CD4-positive, alpha-beta T cell (primary cell): ENCODE measurements around the gene RAD51B. TPM values are rescaled to one million over a fixed set of nuclear protein-coding genes. Genes with fewer than 3 reads are reported as not detected.

Experiments used
- ATAC-seq: fragments of 200-7000 bp; cut with Tn5 transposase; one replicate; pipeline ENCODE4 v1.10.0; 2022; ENCODE audit warnings: mild to moderate bottlenecking; ENCODE audit not compliant: poor library complexity
- CTCF ChIA-PET: fragments of 350-600 bp; sonication (Branson Sonifier 250); formaldehyde crosslinking; loops from one replicate; lab custom pipeline; 2021; ENCODE audit warnings: antibody characterized with exemption, inconsistent platforms; lab: Charles Lee
- POLR2A ChIA-PET: fragments of 350-600 bp; sonication (Branson Sonifier 250); formaldehyde crosslinking; loops from one replicate; lab custom pipeline; 2021; ENCODE audit warnings: antibody characterized with exemption, inconsistent platforms; lab: Charles Lee
- DNase-seq, 14 experiments: peaks; one replicate each; pipeline ENCODE4 v3.0.0-alpha.2; 2013 to 2020; ENCODE audit warnings: mixed read lengths in 2 of 14
- H3K27ac ChIP-seq, 2 donors: one replicate each; pipeline versions ENCODE4 v1.5.1 to v1.7.0; 2013; ENCODE audit warnings: low read length in 2 of 2, low read depth in 1 of 2, mild to moderate bottlenecking in 1 of 2
- H3K27me3 ChIP-seq, 2 experiments: 1 replicate in 1 of 2; 2 replicates in 1 of 2; pipeline versions ENCODE4 v1.6.1 to v1.7.0; 2013; ENCODE audit warnings: low read length in 2 of 2, control low read depth in 1 of 2, mild to moderate bottlenecking in 1 of 2, moderate library complexity in 1 of 2; ENCODE audit not compliant: insufficient read depth in 2 of 2, control insufficient read depth in 1 of 2
- H3K36me3 ChIP-seq: one replicate; pipeline ENCODE4 v1.6.1; 2013; ENCODE audit warnings: low read length, control low read depth; ENCODE audit not compliant: insufficient read depth
- H3K4me1 ChIP-seq: one replicate; pipeline ENCODE4 v1.6.1; 2013; ENCODE audit warnings: low read length, control low read depth; ENCODE audit not compliant: insufficient read depth
- H3K4me3 ChIP-seq: one replicate; pipeline ENCODE4 v1.5.1; 2013; ENCODE audit warnings: mild to moderate bottlenecking, low read length, moderate library complexity
- H3K9me3 ChIP-seq, 2 experiments: 1 replicate in 1 of 2; 2 replicates in 1 of 2; pipeline versions ENCODE4 v1.6.1 to v1.7.0; 2013; ENCODE audit warnings: low read length in 2 of 2, mild to moderate bottlenecking in 2 of 2, control low read depth in 1 of 2, moderate library complexity in 1 of 2; ENCODE audit not compliant: control insufficient read depth in 1 of 2, insufficient read depth in 1 of 2
- H3K27ac Mint-ChIP-seq: one replicate; pipeline ENCODE4 v1.8.0; 2020; ENCODE audit warnings: mixed read lengths
- H3K27me3 Mint-ChIP-seq: one replicate; pipeline ENCODE4 v1.8.0; 2021; ENCODE audit warnings: mixed read lengths
- H3K36me3 Mint-ChIP-seq: one replicate; pipeline ENCODE4 v1.8.0; 2021; ENCODE audit warnings: low read depth, mixed read lengths
- H3K4me1 Mint-ChIP-seq: one replicate; pipeline ENCODE4 v1.8.0; 2021; ENCODE audit warnings: low read depth, mixed read lengths
- H3K4me3 Mint-ChIP-seq: one replicate; pipeline ENCODE4 v1.8.0; 2020; ENCODE audit warnings: mild to moderate bottlenecking, mixed read lengths
- H3K9me3 Mint-ChIP-seq: one replicate; pipeline ENCODE4 v1.8.0; 2020; ENCODE audit warnings: mixed read lengths
- intact Hi-C, 2 experiments: fragments of 100-400 bp; cut with DNase I in 1 of 2; cut with micrococcal nuclease in 1 of 2; formaldehyde crosslinking; loops; one replicate each; pipeline versions ENCODE4 v1.15.1 to v1.9.0; 2023 to 2025; cut with DNase I, micrococcal nuclease
- total RNA-seq, 174 experiments: library from RNA in 2 of 174; stranded (reverse) in 2 of 174; gene quantifications; one replicate each; pipeline ENCODE4 v1.2.3 and lab custom pipeline; 2021 to 2026
- TF ChIP-seq, protein P1 (sequence below): fragments of 200-600 bp; IDR thresholded peaks from one replicate; pipeline ENCODE4 v1.8.0; 2022; ENCODE audit warnings: antibody characterized with exemption, mild to moderate bottlenecking

Gene RAD51B
- total RNA-seq, 2 experiments from 2014 or later, result 18.4 to 20.0 TPM

- H3K36me3 ChIP-seq, result no peaks in the 10 kb centered on the region
- Mint-ChIP-seq H3K4me3 (no peak overlapping the region), H3K27me3 (no peaks in the 10 kb centered on the region), H3K27ac (no peak overlapping the region), H3K36me3 (no peaks in the 10 kb centered on the region), H3K9me3 (no peaks in the 10 kb centered on the region), H3K4me1 (peaks cover 30% of the 10 kb centered on the region)
- ChIA-PET POLR2A (interaction anchor here (0.5 kb wide), 1 partner anchor 36 kb away, joined by 3 read pairs; no protein-coding TSS in a partner anchor), CTCF (no interaction called here)
- intact Hi-C loops, result no loop called here
- TF ChIP-seq, protein P1, sequence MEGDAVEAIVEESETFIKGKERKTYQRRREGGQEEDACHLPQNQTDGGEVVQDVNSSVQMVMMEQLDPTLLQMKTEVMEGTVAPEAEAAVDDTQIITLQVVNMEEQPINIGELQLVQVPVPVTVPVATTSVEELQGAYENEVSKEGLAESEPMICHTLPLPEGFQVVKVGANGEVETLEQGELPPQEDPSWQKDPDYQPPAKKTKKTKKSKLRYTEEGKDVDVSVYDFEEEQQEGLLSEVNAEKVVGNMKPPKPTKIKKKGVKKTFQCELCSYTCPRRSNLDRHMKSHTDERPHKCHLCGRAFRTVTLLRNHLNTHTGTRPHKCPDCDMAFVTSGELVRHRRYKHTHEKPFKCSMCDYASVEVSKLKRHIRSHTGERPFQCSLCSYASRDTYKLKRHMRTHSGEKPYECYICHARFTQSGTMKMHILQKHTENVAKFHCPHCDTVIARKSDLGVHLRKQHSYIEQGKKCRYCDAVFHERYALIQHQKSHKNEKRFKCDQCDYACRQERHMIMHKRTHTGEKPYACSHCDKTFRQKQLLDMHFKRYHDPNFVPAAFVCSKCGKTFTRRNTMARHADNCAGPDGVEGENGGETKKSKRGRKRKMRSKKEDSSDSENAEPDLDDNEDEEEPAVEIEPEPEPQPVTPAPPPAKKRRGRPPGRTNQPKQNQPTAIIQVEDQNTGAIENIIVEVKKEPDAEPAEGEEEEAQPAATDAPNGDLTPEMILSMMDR, result no peak
- H3K27ac ChIP-seq, result no peak overlapping the region
- ATAC-seq (no peak), DNase-seq (no peak)
- peaks cover 14% of the 10 kb centered on the region for H3K4me1 ChIP-seq
- no peaks in the 10 kb centered on the region for H3K27me3 ChIP-seq
- H3K9me3 ChIP-seq, result no peaks in the 10 kb centered on the region
- no peak overlapping the region for H3K4me3 ChIP-seq
Observed at GRCh38 chr14:68355415-68355814, 535.8 kb downstream of the RAD51B start.

GRCh38 chr14:68357777-68358176 is 538.2 kb downstream of the RAD51B start:
- TF ChIP-seq, protein P1, result no peak
- ChIA-PET POLR2A (no interaction called here), CTCF (no interaction called here)
- Mint-ChIP-seq H3K36me3 (no peaks in the 10 kb centered on the region), H3K27me3 (no peaks in the 10 kb centered on the region), H3K9me3 (no peaks in the 10 kb centered on the region), H3K27ac (no peak overlapping the region), H3K4me1 (peaks cover 35% of the 10 kb centered on the region), H3K4me3 (no peak overlapping the region)
- no peak for ATAC-seq
- H3K27ac ChIP-seq, result no peak overlapping the region
- H3K4me3 ChIP-seq, result no peak overlapping the region
- no peaks in the 10 kb centered on the region for H3K36me3 ChIP-seq
- intact Hi-C loops, result no loop called here
- H3K27me3 ChIP-seq, result no peaks in the 10 kb centered on the region
- no peak for DNase-seq
- H3K9me3 ChIP-seq, result no peaks in the 10 kb centered on the region
- peaks cover 14% of the 10 kb centered on the region for H3K4me1 ChIP-seq

DNA sequence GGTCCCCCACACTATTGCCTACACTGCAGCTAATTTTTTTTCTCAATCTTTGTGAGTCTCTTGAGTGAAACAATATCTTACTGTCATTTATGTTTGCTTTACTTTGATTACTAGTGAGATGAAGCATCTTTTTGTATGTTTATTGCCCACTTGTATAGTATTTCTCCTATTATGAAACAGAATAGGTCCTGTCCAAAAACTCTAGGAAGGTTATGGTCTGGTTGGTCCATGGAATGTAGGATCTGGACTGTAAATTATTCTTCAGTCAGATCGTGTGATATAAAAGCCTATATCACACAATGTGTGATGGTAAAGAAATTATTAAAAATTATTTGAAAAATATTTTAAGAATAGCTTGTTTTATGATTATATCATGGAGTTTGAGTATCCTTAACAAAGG is 538.9 kb downstream of the RAD51B start:
- Mint-ChIP-seq H3K9me3 (no peaks in the 10 kb centered on the region), H3K27me3 (no peaks in the 10 kb centered on the region), H3K36me3 (no peaks in the 10 kb centered on the region), H3K4me3 (no peak overlapping the region), H3K27ac (no peak overlapping the region), H3K4me1 (peaks cover 38% of the 10 kb centered on the region)
- ChIA-PET POLR2A (no interaction called here), CTCF (interaction anchor here (1.3 kb wide), 1 partner anchor 458 kb away, joined by 4 read pairs; no protein-coding TSS in a partner anchor)
- intact Hi-C loops, result no loop called here
- Histone ChIP-seq H3K4me3 (no peak overlapping the region), H3K27ac (no peak overlapping the region), H3K36me3 (no peaks in the 10 kb centered on the region), H3K27me3 (no peaks in the 10 kb centered on the region), H3K9me3 (no peaks in the 10 kb centered on the region), H3K4me1 (peaks cover 15% of the 10 kb centered on the region)
- DNase-seq (no peak), ATAC-seq (no peak)
- TF ChIP-seq, protein P1, result no peak
